ENCODE results near the gene HDDC3.
A peak's percentile ranks its signal among the peaks of the same experiment; 100 is the strongest.

The HDDC3 gene, protein sequence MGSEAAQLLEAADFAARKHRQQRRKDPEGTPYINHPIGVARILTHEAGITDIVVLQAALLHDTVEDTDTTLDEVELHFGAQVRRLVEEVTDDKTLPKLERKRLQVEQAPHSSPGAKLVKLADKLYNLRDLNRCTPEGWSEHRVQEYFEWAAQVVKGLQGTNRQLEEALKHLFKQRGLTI

GRCh38 chr15:90931828-90932659 is at the start of gene HDDC3:
HDDC3 (minus strand) TSS chr15:90932549; CDS start chr15:90932540, 9 bp downstream.
- peak; percentile 84 to 86 for DNase-seq

DNA sequence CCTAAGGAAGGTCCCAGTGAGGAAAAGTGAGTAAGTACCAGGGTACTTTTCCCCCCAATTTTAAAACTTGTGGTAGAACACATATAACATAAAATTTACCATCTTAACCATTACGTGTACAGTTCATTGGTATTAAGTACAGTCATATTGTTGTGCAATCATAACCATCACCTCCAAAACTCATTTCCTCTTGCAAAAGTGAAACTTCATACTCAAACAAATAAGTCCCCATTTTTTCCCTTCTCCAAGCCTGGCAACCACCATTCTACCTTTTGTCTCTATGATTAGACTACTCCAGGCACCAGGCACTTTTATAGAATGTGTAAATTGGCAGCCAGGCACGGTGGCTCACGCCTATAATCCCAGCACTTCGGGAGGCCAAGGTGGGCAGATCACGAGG is 49.8 kb upstream of the HDDC3 start:
- peak; percentile 16 to 25 for DNase-seq

GRCh38 chr15:90981681-90982080 is 49.3 kb upstream of the HDDC3 start:
- no peak for DNase-seq

DNA sequence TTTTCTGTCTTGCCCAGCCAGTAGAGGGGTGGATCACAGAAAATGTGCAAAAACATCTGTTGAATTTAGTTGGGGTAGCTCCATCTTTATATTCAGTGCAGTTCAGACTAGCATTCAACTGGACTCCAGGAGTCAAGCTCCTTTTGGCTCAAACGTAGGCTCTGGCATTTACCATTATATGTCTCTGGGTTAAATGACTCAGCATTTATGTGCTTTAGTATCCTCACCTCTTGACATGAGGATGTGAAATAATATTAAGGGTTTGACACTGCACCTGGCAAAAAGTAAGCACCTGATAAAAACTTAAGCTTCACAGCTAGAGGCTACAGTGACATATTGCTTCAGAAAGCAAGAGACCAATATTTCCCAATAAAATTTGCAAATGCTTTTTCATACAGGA is 47.2 kb upstream of the HDDC3 start:
- no peak for DNase-seq

- no peak for DNase-seq
Measured at GRCh38 chr15:90974216-90974615, 41.9 kb upstream of the HDDC3 start.

DNA sequence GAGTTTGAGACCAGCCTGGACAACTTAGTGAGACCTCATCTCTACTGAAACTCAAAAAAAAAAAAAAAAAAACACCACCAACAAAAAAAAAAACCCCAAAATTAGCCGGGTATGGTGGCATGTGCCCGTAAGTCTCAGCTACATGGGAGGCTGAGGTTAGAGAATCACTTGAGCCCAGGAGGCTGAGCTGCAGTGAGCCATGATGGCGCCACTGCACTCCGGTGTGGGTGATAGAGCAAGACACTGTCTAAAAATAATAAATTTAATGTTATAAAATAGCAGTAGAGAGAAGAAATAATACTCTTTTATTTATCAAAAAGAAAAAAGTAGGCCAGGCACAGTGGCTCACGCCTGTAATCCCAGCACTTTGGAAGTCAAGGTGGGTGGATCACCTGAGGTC is 39.8 kb upstream of the HDDC3 start:
- no peak for DNase-seq

GRCh38 chr15:90970274-90970673 is 37.9 kb upstream of the HDDC3 start:
- DNase-seq, result no peak

- DNase-seq, result no peak
Measured at GRCh38 chr15:90968434-90968833, 36.1 kb upstream of the HDDC3 start.

DNA sequence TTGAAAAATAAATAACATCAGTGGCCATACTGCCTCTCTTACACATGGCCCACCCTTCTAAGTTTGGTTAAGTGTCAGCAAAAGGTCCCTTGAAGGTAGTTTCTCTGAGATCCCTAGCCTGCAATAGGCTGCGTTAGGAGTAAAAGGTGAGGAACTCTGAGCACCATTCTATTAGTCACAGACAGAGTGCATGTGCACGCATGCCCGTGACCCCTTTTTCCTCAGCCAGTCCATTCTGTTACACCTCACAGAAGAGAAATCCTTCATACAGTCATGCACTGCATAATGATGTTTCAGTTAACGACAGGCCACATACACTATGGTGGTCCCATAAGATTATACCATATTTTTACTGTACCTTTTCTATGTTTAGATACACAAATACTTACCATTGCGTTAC is 34.9 kb upstream of the HDDC3 start:
- no peak for DNase-seq

GRCh38 chr15:90966262-90966661 is 33.9 kb upstream of the HDDC3 start:
- no peak for DNase-seq

GRCh38 chr15:90962021-90962420 is 29.7 kb upstream of the HDDC3 start:
- DNase-seq, result no peak

GRCh38 chr15:90960298-90961091 is 28.1 kb upstream of the HDDC3 start:
- DNase-seq, result no peak

DNA sequence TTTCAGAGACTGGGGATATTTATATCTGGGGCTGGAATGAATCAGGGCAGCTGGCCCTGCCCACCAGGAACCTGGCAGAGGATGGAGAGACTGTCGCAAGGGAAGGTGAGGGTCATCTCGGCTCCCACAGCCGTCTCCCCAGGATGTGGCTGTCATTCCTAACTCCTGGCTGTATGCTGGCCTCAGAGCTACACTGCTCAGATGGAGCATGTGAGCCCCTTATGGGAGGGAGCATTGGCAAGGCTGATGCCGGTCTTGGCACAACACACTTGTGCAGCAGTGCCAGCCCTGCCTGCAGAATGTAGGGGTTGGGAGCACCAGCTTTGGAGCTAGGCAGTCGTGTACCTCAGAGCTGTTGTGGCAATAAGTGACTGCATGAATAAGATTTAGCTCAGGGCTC is 27.5 kb upstream of the HDDC3 start:
- no peak for DNase-seq

DNA sequence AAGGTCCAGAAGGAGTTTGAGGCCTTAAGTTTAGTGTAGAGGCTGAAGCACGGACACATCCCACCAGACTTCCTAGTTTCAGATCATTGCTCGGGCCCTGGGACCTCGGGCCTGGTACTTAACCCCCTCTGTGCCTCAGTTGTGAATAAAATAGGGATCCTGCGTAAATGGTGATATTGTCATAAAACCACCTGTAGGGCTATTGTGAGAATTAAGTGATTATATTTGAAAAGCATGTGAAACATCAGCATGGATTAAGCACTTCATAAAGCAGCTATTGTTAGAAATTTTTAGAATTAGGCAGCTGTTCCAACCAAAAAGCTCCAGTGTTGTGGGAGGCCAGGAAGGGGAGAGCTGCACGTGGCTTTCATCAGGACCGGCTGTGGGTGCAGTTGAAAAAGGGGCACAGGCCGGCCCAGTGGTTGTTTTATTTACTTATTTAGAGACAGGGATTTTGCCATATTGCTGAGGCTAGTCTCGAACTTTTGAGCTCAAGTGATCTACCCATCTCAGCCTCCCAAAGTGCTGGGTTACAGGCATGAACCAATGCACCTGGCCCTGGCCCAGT is 26.8 kb upstream of the HDDC3 start:
- DNase-seq, result no peak

- no peak for DNase-seq
Measured at GRCh38 chr15:90957791-90958190, 25.4 kb upstream of the HDDC3 start.

GRCh38 chr15:90957031-90957790 is 24.9 kb upstream of the HDDC3 start:
- DNase-seq, result no peak

GRCh38 chr15:90956274-90957030 is 24.1 kb upstream of the HDDC3 start:
- DNase-seq, result no peak

DNA sequence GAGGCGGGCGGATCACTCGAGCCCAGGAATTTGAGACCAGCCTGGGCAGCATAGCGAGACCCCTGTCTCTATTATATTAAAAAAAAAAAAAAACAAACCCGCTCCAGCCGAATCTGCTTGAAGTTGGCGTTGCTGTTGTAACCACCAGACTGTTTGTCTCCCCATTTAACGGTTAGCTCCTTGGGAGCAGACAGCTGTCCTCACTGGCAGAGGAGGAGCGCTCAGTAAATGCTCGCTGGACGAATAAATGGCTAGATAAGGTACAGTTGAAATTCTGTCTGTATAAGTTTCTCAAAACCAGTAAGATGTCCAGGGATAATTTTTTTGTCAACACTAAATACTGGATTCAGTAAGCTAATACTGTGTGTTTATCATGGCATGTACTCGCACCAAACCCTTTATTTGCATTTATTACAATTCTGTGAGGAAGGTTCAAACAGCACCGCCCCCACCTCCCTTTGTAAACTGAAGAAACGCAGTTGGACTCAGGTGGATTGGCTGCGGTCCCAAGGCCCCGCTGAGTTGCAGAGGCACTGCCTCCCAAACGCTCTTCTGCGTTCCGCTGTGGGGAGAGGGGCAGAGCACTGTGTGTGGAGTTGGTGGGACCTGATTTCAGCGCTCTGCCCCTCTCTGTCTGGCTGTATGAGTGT is 23.4 kb upstream of the HDDC3 start:
- DNase-seq, result no peak

DNA sequence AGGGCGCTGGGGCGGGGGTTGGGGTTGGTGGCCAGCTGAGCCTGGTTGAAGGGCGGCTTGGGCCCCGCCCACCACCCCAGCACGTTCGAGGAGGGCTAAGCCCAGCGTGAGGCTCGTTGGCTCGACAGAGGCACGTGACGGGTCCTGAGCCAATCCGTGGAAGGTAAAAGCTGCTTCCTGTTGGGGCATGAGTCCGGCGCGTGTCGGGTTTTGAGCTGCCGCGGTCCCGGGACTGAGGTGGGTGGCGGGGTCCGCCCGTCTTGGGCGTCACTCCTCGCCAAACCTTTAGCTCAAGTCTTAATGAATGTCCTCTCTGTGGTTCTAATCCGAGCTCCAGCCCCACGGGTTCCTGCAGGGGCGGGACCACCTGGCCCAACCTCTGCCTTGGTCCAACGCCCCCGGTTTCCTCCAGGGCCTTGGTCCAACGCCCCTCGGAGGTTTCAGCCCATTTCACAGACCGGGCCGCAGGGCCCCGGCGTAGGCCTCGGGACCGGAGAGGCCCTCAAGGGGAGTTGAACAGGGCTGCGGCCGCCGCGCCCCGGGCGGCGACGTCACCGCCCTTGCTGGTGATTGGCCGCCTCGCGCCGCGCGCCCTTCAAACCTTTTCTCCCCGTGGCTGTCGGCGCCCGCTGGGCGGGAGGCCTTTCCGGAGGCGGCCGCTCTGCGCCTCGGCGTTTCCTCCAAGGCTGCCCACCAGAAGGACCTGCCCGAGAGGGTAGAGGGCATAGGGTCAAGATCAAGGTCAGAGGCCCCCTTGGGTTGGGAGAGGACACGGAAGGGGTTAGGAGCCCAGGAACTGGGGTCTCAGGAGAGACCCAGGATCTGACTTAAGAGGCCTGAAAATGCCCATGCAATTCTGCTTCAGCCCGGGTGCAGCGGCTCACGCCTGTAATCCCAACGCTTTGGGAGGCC is 22.6 kb upstream of the HDDC3 start, which contains the start of gene RCCD1:
TSS of gene RCCD1 (plus strand) at position 173 of the 912 bp plus-strand sequence. CDS start 1,851 bp downstream, outside the sequence.
- peak; percentile 91 to 96 for DNase-seq
